CD4-positive, alpha-beta T cell (primary cell): ENCODE measurements around the gene GPR153. TPM values are rescaled to one million over a fixed set of nuclear protein-coding genes. Genes with fewer than 3 reads are reported as not detected.

Experiments used
- ATAC-seq: fragments of 200-7000 bp; cut with Tn5 transposase; one replicate; pipeline ENCODE4 v1.10.0; 2022; ENCODE audit warnings: mild to moderate bottlenecking; ENCODE audit not compliant: poor library complexity
- CTCF ChIA-PET: fragments of 350-600 bp; sonication (Branson Sonifier 250); formaldehyde crosslinking; loops from one replicate; lab custom pipeline; 2021; ENCODE audit warnings: antibody characterized with exemption, inconsistent platforms; lab: Charles Lee
- POLR2A ChIA-PET: fragments of 350-600 bp; sonication (Branson Sonifier 250); formaldehyde crosslinking; loops from one replicate; lab custom pipeline; 2021; ENCODE audit warnings: antibody characterized with exemption, inconsistent platforms; lab: Charles Lee
- DNase-seq, 14 experiments: peaks; one replicate each; pipeline ENCODE4 v3.0.0-alpha.2; 2013 to 2020; ENCODE audit warnings: mixed read lengths in 2 of 14
- H3K27ac ChIP-seq, 2 donors: one replicate each; pipeline versions ENCODE4 v1.5.1 to v1.7.0; 2013; ENCODE audit warnings: low read length in 2 of 2, low read depth in 1 of 2, mild to moderate bottlenecking in 1 of 2
- H3K27me3 ChIP-seq, 2 experiments: 1 replicate in 1 of 2; 2 replicates in 1 of 2; pipeline versions ENCODE4 v1.6.1 to v1.7.0; 2013; ENCODE audit warnings: low read length in 2 of 2, control low read depth in 1 of 2, mild to moderate bottlenecking in 1 of 2, moderate library complexity in 1 of 2; ENCODE audit not compliant: insufficient read depth in 2 of 2, control insufficient read depth in 1 of 2
- H3K36me3 ChIP-seq: one replicate; pipeline ENCODE4 v1.6.1; 2013; ENCODE audit warnings: low read length, control low read depth; ENCODE audit not compliant: insufficient read depth
- H3K4me1 ChIP-seq: one replicate; pipeline ENCODE4 v1.6.1; 2013; ENCODE audit warnings: low read length, control low read depth; ENCODE audit not compliant: insufficient read depth
- H3K4me3 ChIP-seq: one replicate; pipeline ENCODE4 v1.5.1; 2013; ENCODE audit warnings: mild to moderate bottlenecking, low read length, moderate library complexity
- H3K9me3 ChIP-seq, 2 experiments: 1 replicate in 1 of 2; 2 replicates in 1 of 2; pipeline versions ENCODE4 v1.6.1 to v1.7.0; 2013; ENCODE audit warnings: low read length in 2 of 2, mild to moderate bottlenecking in 2 of 2, control low read depth in 1 of 2, moderate library complexity in 1 of 2; ENCODE audit not compliant: control insufficient read depth in 1 of 2, insufficient read depth in 1 of 2
- H3K27ac Mint-ChIP-seq: one replicate; pipeline ENCODE4 v1.8.0; 2020; ENCODE audit warnings: mixed read lengths
- H3K27me3 Mint-ChIP-seq: one replicate; pipeline ENCODE4 v1.8.0; 2021; ENCODE audit warnings: mixed read lengths
- H3K36me3 Mint-ChIP-seq: one replicate; pipeline ENCODE4 v1.8.0; 2021; ENCODE audit warnings: low read depth, mixed read lengths
- H3K4me1 Mint-ChIP-seq: one replicate; pipeline ENCODE4 v1.8.0; 2021; ENCODE audit warnings: low read depth, mixed read lengths
- H3K4me3 Mint-ChIP-seq: one replicate; pipeline ENCODE4 v1.8.0; 2020; ENCODE audit warnings: mild to moderate bottlenecking, mixed read lengths
- H3K9me3 Mint-ChIP-seq: one replicate; pipeline ENCODE4 v1.8.0; 2020; ENCODE audit warnings: mixed read lengths
- CTCF ChIP-seq: fragments of 200-600 bp; IDR thresholded peaks from one replicate; pipeline ENCODE4 v1.8.0; 2022; ENCODE audit warnings: antibody characterized with exemption, mild to moderate bottlenecking
- intact Hi-C, 2 experiments: fragments of 100-400 bp; cut with DNase I in 1 of 2; cut with micrococcal nuclease in 1 of 2; formaldehyde crosslinking; loops; one replicate each; pipeline versions ENCODE4 v1.15.1 to v1.9.0; 2023 to 2025; cut with DNase I, micrococcal nuclease
- total RNA-seq, 174 experiments: library from RNA in 2 of 174; stranded (reverse) in 2 of 174; gene quantifications; one replicate each; pipeline ENCODE4 v1.2.3 and lab custom pipeline; 2021 to 2026

Gene GPR153
- total RNA-seq, 2 experiments from 2014 or later: 0.14 to 0.19 TPM

GRCh38 chr1:6218375-6219164 lies 42.3 kb downstream of the GPR153 start:
- Histone ChIP-seq H3K4me1 (no peaks in the 10 kb centered on the region), H3K27me3 (no peaks in the 10 kb centered on the region), H3K36me3 (peaks cover 16% of the 10 kb centered on the region), H3K4me3 (no peak overlapping the region), H3K9me3 (no peaks in the 10 kb centered on the region), H3K27ac (no peak overlapping the region)
- DNase-seq: no peak
- POLR2A ChIA-PET: interaction anchor here (1.1 kb wide), 1 partner anchor 19 kb away, joined by 3 read pairs; the partner anchor contains the start of gene RPL22
- Mint-ChIP-seq H3K4me3 (no peak overlapping the region), H3K9me3 (no peaks in the 10 kb centered on the region), H3K27ac (no peak overlapping the region), H3K27me3 (peaks cover 12% of the 10 kb centered on the region), H3K36me3 (peaks cover 11% of the 10 kb centered on the region), H3K4me1 (no peaks in the 10 kb centered on the region)
- TF ChIP-seq CTCF: no peak
- intact Hi-C loops: no loop called here
- CTCF ChIA-PET: no interaction called here
- no peak for ATAC-seq

- peaks cover 26% of the 10 kb centered on the region for H3K27me3 Mint-ChIP-seq
- peaks cover 9 to 11% of the 10 kb centered on the region in 2 experiments for H3K27me3 ChIP-seq
- no peaks in the 10 kb centered on the region for H3K36me3 ChIP-seq
- H3K9me3 ChIP-seq: no peaks in the 10 kb centered on the region
- intact Hi-C loops: no loop called here
- no peak overlapping the region for H3K27ac ChIP-seq
- ChIA-PET POLR2A (no interaction called here), CTCF (no interaction called here)
- no peaks in the 10 kb centered on the region for H3K36me3 Mint-ChIP-seq
- no peaks in the 10 kb centered on the region for H3K9me3 Mint-ChIP-seq
- no peak overlapping the region for H3K27ac Mint-ChIP-seq
- no peak for TF ChIP-seq CTCF
- no peak overlapping the region for H3K4me3 Mint-ChIP-seq
- H3K4me3 ChIP-seq: no peak overlapping the region
- H3K4me1 Mint-ChIP-seq: no peaks in the 10 kb centered on the region
- H3K4me1 ChIP-seq: peaks cover 17% of the 10 kb centered on the region
- ATAC-seq (no peak), DNase-seq (no peak)
These were observed 48.5 kb downstream of the GPR153 start for GRCh38 chr1:6212193-6212959.

- no peak overlapping the region for H3K27ac Mint-ChIP-seq
- ATAC-seq (no peak), DNase-seq (no peak)
- no peaks in the 10 kb centered on the region for H3K36me3 Mint-ChIP-seq
- TF ChIP-seq CTCF: no peak
- Histone ChIP-seq H3K27me3 (peaks cover 12 to 17% of the 10 kb centered on the region in 2 experiments), H3K27ac (no peak overlapping the region), H3K4me1 (peaks cover 20% of the 10 kb centered on the region), H3K9me3 (no peaks in the 10 kb centered on the region), H3K36me3 (no peaks in the 10 kb centered on the region), H3K4me3 (no peak overlapping the region)
- intact Hi-C loops: no loop called here
- ChIA-PET CTCF (no interaction called here), POLR2A (no interaction called here)
- peaks cover 2% of the 10 kb centered on the region for H3K4me1 Mint-ChIP-seq
- peaks cover 26% of the 10 kb centered on the region for H3K27me3 Mint-ChIP-seq
- no peak overlapping the region for H3K4me3 Mint-ChIP-seq
- H3K9me3 Mint-ChIP-seq: no peaks in the 10 kb centered on the region
These were observed 49.2 kb downstream of the GPR153 start for GRCh38 chr1:6211731-6212130.
